Mucosa of descending colon (tissue), 3 donors: ENCODE results near the gene DPY19L3. TPM values are rescaled to one million over a fixed set of nuclear protein-coding genes. Genes with fewer than 3 reads are reported as not detected.
"Not testable (repeated sequence)": the region's sequence is repeated elsewhere in the genome, so short reads cannot be mapped to it uniquely, and the experiment has no call there.

Source experiments
- ATAC-seq: fragments of 200-7000 bp; cut with Tn5 transposase; one replicate; pipeline ENCODE4 v1.9.1; 2020; ENCODE audit warnings: mild to moderate bottlenecking, moderate library complexity
- DNase-seq, 3 donors: peaks; one replicate each; pipeline ENCODE4 v3.0.0-alpha.2; 2020
- H3K36me3 ChIP-seq: fragments of 200-600 bp; one replicate; pipeline ENCODE4 v1.8.0; 2021; ENCODE audit warnings: low read depth, mild to moderate bottlenecking
- H3K4me1 ChIP-seq: fragments of 200-600 bp; one replicate; pipeline ENCODE4 v1.8.0; 2021; ENCODE audit warnings: low read depth, mild to moderate bottlenecking
- H3K4me3 ChIP-seq: fragments of 200-600 bp; one replicate; pipeline ENCODE4 v1.8.0; 2021; ENCODE audit warnings: mild to moderate bottlenecking
- H3K9me3 ChIP-seq: fragments of 200-600 bp; one replicate; pipeline ENCODE4 v1.8.0; 2021; ENCODE audit warnings: mild to moderate bottlenecking
- intact Hi-C, 2 donors: fragments of 100-400 bp; cut with DNase I in 1 of 2; cut with micrococcal nuclease in 1 of 2; formaldehyde crosslinking; loops; one replicate each; pipeline versions ENCODE4 v1.11.0 to v1.11.1; 2022; cut with DNase I, micrococcal nuclease
- total RNA-seq, 3 donors: library from RNA; stranded (reverse); fragmentation: NEBNext Ultra II Directional in 2 of 3; extraction: Animal tissue kit (Norgen Biotek cat#: 25700) in 2 of 3; gene quantifications; one replicate each; pipeline versions ENCODE4 v1.2.1 to v1.2.4, GENCODE V29; 2021 to 2023
- TF ChIP-seq, protein P1 (sequence below): fragments of 200-600 bp; IDR thresholded peaks from one replicate; pipeline ENCODE4 v1.8.0; 2022; ENCODE audit warnings: antibody characterized with exemption, mild to moderate bottlenecking
- donor health status: DM: no; HTN: no; CAD: no; lungs with moderate emphysema.
- donor health status: DM: no; HTN: no; CAD: no.
- donor health status: DM: no; HTN: yes; CAD: no.

DPY19L3 gene
- total RNA-seq, 3 donors from 2014 or later: 20.0 to 24.0 (median 21.5) TPM

DNA sequence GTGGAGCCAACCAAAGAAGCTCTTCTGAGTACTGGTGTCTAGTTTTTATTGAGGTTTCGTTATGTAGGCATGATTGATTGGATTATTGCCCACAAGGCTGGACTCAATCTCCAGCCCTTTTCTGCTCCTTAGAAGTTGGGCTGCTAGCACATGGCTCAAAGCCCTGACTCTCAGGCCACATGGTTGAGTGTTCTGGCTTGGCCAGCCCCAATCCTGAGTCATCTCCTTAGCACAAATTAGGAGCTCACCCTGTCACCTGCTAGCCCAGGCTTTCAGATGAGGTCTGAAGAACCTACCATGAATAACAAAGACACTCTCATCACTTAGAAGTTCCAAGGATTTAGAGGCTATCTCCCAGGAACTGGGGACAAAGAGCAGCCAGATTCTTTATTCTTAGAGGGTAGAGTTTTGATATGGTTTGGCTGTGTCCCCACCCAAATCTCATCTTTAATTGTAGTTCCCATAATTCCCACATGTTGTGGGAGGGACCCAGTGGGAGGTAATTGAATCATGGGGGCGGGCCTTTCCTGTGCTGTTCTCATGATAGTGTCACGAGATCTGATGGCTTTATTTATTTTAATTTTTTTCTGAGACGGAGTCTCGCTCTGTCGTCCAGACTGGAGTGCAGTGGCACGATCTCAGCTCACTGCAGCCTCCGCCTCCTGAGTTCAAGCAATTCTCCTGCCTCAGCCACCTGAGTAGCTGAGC is 11.3 kb downstream of the DPY19L3 start:
- intact Hi-C loops: no loop called here
- Histone ChIP-seq H3K9me3 (no peaks in the 10 kb centered on the region), H3K4me1 (no peaks in the 10 kb centered on the region), H3K36me3 (no peaks in the 10 kb centered on the region), H3K4me3 (no peak overlapping the region)
- DNase-seq (no peak), ATAC-seq (no peak)
- TF ChIP-seq, protein P1, sequence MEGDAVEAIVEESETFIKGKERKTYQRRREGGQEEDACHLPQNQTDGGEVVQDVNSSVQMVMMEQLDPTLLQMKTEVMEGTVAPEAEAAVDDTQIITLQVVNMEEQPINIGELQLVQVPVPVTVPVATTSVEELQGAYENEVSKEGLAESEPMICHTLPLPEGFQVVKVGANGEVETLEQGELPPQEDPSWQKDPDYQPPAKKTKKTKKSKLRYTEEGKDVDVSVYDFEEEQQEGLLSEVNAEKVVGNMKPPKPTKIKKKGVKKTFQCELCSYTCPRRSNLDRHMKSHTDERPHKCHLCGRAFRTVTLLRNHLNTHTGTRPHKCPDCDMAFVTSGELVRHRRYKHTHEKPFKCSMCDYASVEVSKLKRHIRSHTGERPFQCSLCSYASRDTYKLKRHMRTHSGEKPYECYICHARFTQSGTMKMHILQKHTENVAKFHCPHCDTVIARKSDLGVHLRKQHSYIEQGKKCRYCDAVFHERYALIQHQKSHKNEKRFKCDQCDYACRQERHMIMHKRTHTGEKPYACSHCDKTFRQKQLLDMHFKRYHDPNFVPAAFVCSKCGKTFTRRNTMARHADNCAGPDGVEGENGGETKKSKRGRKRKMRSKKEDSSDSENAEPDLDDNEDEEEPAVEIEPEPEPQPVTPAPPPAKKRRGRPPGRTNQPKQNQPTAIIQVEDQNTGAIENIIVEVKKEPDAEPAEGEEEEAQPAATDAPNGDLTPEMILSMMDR: no peak

DNA sequence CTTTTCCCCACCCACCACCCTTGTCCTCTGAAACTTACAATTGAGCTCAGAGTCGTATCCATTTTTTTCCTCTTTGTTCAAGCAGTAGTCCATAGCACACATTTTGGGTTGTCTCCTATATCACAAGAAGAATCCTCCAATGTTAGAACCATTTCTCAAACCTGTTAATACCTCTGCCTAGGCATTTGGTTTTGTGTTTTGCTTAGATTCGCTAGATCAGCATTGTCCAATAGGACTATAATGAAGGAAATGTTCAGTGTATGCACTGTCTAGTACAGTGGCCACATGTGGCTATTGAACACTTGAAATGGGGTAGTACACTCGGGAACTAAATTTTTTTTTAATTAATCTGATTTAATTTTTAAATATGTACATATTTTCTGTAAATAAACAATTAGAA is 12.6 kb downstream of the DPY19L3 start:
- intact Hi-C loops: no loop called here
- DNase-seq (no peak), ATAC-seq (no peak)
- Histone ChIP-seq H3K4me3 (no peak overlapping the region), H3K9me3 (no peaks in the 10 kb centered on the region), H3K36me3 (no peaks in the 10 kb centered on the region), H3K4me1 (no peaks in the 10 kb centered on the region)
- TF ChIP-seq, protein P1: no peak

DNA sequence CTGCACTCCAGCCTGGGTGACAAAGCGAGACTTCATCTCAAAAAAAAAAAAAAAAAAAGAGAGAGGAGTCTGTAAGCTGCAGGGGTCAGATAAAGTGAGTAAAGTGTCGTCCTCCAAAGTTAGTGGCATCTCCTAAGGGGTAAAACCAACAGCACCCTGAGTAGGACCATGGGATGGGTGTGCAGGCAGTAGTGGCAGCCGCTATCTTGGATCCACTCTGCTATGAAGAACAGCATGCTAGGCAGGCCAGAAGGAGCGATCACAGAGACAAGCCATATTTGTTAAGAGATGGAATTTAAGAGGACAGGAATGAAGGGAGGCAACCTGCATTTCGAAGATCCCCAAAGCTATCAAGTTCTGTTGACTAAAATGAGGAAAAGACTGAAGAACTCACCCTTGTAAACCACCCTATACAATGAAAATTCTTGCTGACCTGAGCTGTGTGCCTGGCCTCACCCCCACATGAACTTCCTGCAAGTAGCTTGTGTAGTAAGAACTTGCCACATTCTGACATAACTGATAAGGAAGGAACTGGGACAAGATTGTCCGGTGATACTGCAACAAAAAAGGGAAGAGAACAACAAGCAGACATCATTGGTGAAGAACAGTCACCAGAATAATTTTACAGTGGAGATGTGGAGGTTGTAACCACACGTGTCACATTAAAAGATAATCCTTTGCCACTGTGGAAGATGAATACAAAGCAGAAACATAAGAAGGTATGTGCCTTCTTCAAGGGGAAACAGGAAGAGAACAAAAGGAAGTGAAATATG is 16.2 kb downstream of the DPY19L3 start:
- Histone ChIP-seq H3K36me3 (no peaks in the 10 kb centered on the region), H3K9me3 (no peaks in the 10 kb centered on the region), H3K4me3 (no peak overlapping the region), H3K4me1 (no peaks in the 10 kb centered on the region)
- ATAC-seq (peak; percentile 56), DNase-seq (no peak)
- TF ChIP-seq, protein P1: no peak
- intact Hi-C loops: no loop called here

DNA sequence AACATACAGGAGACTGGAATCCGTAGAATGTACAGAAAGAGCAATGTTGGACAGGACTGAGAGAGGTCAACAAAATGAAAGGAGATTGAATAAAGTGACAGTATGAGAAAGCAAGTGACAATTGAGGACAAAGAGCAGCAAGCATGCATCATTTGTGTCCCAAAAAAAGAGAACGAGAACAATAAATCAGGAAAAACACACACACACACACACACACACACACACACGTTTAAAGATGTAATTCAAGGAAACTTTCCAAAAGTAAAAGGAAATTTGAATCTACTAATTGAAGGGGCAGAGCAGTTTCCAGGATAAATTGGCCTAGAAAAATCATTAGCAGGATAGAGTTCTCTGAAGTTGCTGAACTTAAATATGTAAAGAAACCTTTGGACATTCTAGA is 16.9 kb downstream of the DPY19L3 start:
- intact Hi-C loops: no loop called here
- Histone ChIP-seq H3K9me3 (no peaks in the 10 kb centered on the region), H3K4me3 (no peak overlapping the region), H3K4me1 (no peaks in the 10 kb centered on the region), H3K36me3 (no peaks in the 10 kb centered on the region)
- no peak for ATAC-seq
- DNase-seq: no peak
- TF ChIP-seq, protein P1: no peak

DNA sequence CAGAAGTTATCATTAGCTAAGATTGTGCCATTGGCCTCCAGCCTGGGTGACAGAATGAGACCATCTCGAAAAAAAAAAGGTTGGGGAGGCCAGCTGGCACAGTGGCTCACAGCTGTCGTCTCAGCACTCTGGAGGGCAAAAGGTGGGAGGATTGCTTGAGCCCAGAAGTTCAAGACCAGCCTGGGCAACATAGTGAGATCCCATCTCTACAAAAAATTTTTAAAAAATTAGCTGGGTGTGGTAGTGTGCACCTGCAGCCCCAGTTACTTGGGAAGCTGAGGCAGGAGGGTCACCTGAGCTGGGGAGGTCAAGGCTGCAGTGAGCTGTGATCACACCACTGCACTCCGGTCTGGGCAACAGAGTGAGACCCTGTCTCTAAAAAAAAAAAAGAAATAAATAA is 18.4 kb downstream of the DPY19L3 start:
- H3K4me3 ChIP-seq, H3K36me3 ChIP-seq, DNase-seq, ATAC-seq, H3K4me1 ChIP-seq, H3K9me3 ChIP-seq, intact Hi-C loops: not testable (repeated sequence)

DNA sequence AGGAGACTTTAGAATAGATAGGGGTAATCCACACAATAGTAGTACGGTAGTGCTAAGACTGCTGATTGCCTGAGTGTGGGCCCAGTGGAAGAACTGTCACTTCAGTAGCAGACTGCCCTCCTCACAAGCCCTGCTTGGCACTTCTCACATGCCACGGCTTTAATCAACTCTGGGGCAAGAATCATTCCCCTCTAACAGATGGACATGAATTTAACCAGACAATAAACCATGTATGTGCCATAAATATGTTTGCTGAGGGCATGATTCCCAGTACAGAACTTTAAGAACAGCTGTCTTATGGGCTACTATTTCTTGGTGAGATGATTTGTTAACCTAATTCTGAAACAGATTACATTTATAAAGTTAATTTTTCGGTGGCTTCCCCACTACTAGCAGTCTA is 22.0 kb downstream of the DPY19L3 start:
- TF ChIP-seq, protein P1: no peak
- no peaks in the 10 kb centered on the region for H3K9me3 ChIP-seq
- H3K36me3 ChIP-seq: no peaks in the 10 kb centered on the region
- no peak for DNase-seq
- H3K4me1 ChIP-seq: no peaks in the 10 kb centered on the region
- no peak overlapping the region for H3K4me3 ChIP-seq
- no peak for ATAC-seq
- intact Hi-C loops: no loop called here
